ENCODE results near the gene ATG12. TPM values are rescaled to one million over a fixed set of nuclear protein-coding genes. Genes with fewer than 3 reads are reported as not detected.

Gene ATG12
- polyA plus RNA-seq, 1 experiment: 154 TPM

GRCh38 chr5:115820846-115821245, 20.5 kb downstream of the ATG12 start:
- CTCF ChIA-PET: interaction anchor here (0.6 kb wide), 1 partner anchor 159 kb away, joined by 3 read pairs; no protein-coding TSS in a partner anchor
- peaks cover 22% of the 10 kb centered on the region for H3K27me3 ChIP-seq (ENCODE audit: control insufficient read depth, insufficient read depth, low read length)
- H3K9me3 ChIP-seq (ENCODE audit: control insufficient read depth, insufficient read depth, low read length): peaks cover under 1% of the 10 kb centered on the region
- no peak overlapping the region for H3K27ac ChIP-seq (ENCODE audit: low read depth, low read length)
- no peak for DNase-seq (ENCODE audit: low read depth, low spot score)
- no peak overlapping the region for H3K4me3 ChIP-seq (ENCODE audit: low read depth, low read length)
- TF ChIP-seq CTCF (IDR thresholded peaks at IDR 0.05; ENCODE audit: low read depth, low read length): no peak
- POLR2A ChIA-PET: no interaction called here

- Histone ChIP-seq H3K4me3 (ENCODE audit: low read depth, low read length) (no peak overlapping the region), H3K27me3 (ENCODE audit: control insufficient read depth, insufficient read depth, low read length) (peaks cover 43% of the 10 kb centered on the region), H3K9me3 (ENCODE audit: control insufficient read depth, insufficient read depth, low read length) (no peaks in the 10 kb centered on the region; the same call in 1 of the 2 replicates), H3K27ac (ENCODE audit: low read depth, low read length) (no peak overlapping the region)
- no peak for DNase-seq (ENCODE audit: low read depth, low spot score)
- CTCF ChIA-PET: interaction anchor here (1.3 kb wide), 1 partner anchor 184 kb away, joined by 4 read pairs; no protein-coding TSS in a partner anchor
- POLR2A ChIA-PET: no interaction called here
- no peak for TF ChIP-seq CTCF (IDR thresholded peaks at IDR 0.05; ENCODE audit: low read depth, low read length)
Measured at GRCh38 chr5:115818821-115819220, 22.5 kb downstream of the ATG12 start.

GRCh38 chr5:115817386-115817785, 24.0 kb downstream of the ATG12 start:
- H3K27me3 ChIP-seq (ENCODE audit: control insufficient read depth, insufficient read depth, low read length): peaks cover 49% of the 10 kb centered on the region
- POLR2A ChIA-PET: no interaction called here
- no peaks in the 10 kb centered on the region; the same call in 1 of the 2 replicates for H3K9me3 ChIP-seq (ENCODE audit: control insufficient read depth, insufficient read depth, low read length)
- H3K27ac ChIP-seq (ENCODE audit: low read depth, low read length): no peak overlapping the region
- no peak for TF ChIP-seq CTCF (IDR thresholded peaks at IDR 0.05; ENCODE audit: low read depth, low read length)
- no peak for DNase-seq (ENCODE audit: low read depth, low spot score)
- H3K4me3 ChIP-seq (ENCODE audit: low read depth, low read length): no peak overlapping the region
- CTCF ChIA-PET: interaction anchor here (1.1 kb wide), 1 partner anchor 14 kb away, joined by 3 read pairs; no protein-coding TSS in a partner anchor

GRCh38 chr5:115816226-115817081, 24.9 kb downstream of the ATG12 start, which contains the start of gene CDO1:
TSS of gene CDO1 (minus strand) at chr5:115816659. CDS start at chr5:115816397, 262 bp downstream.
- no peak for TF ChIP-seq CTCF (IDR thresholded peaks at IDR 0.05; ENCODE audit: low read depth, low read length)
- Histone ChIP-seq H3K9me3 (ENCODE audit: control insufficient read depth, insufficient read depth, low read length) (no peaks in the 10 kb centered on the region; the same call in 1 of the 2 replicates), H3K4me3 (ENCODE audit: low read depth, low read length) (peak within 1 kb of the TSS; percentile 62), H3K27me3 (ENCODE audit: control insufficient read depth, insufficient read depth, low read length) (peaks cover 49% of the 10 kb centered on the region), H3K27ac (ENCODE audit: low read depth, low read length) (no peak within 1 kb of the TSS)
- ChIA-PET CTCF (no interaction called here), POLR2A (interaction anchor here (0.7 to 0.8 kb wide), 2 partner anchors 40 to 520 kb away, joined by 4 to 5 read pairs; partner anchors contain the start of gene CCDC112)
- no peak for DNase-seq (ENCODE audit: low read depth, low spot score)
